NCI-H2227 (cell line): ENCODE measurements around the gene NFIL3.
A peak's percentile ranks its signal among the peaks of the same experiment; 100 is the strongest.

ENCODE experiments used
- DNase-seq: peaks from one replicate; lab custom pipeline; 2025; ENCODE audit not compliant: unreplicated experiment; lab: John Stamatoyannopoulos, UW

Gene NFIL3

DNA sequence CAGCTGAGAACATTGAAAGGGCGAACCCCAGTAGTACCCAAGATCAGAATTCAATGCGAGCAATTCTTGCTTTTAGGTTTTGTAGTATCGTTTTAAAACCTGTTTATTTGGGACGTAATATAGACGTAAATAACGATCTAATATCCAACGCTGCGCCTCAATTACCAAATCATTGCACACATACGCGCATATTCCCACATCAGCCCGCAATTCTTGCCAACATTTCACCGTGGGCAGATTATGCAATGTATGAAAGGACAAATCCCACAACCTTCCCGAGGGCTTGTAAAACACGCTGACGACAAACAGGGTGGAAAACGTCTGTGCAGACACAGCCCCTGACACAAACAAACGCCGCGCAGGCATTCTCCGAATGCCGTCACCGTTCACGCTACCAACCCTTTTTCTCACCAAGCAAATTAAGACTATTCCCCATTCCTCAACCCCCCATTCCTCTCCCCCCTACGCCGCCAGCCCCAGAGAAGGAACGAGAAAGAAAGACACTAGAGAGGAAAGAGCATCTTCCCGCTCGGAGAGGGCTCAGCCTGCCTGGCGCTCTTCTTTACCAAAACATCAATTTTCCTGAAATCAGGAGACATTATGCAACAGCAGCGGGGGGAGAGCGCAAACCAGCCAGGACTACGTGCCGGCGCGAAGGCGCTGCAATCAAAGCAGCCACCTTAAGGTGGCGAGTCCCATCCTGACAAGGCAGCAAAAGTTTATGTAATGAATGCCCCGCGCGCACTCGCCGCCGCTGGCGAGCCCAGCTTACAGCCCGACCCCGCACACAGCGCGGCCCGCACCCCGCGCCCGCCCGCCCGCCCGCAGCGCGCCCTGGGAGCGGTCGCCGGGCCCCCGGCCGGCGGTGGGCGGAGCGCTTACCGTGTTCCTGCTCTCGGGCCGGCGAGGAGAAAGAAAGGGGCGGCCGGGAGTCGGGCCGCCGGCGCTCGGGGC is 597 bp downstream of the NFIL3 start:
- peak; percentile 52 for DNase-seq

DNA sequence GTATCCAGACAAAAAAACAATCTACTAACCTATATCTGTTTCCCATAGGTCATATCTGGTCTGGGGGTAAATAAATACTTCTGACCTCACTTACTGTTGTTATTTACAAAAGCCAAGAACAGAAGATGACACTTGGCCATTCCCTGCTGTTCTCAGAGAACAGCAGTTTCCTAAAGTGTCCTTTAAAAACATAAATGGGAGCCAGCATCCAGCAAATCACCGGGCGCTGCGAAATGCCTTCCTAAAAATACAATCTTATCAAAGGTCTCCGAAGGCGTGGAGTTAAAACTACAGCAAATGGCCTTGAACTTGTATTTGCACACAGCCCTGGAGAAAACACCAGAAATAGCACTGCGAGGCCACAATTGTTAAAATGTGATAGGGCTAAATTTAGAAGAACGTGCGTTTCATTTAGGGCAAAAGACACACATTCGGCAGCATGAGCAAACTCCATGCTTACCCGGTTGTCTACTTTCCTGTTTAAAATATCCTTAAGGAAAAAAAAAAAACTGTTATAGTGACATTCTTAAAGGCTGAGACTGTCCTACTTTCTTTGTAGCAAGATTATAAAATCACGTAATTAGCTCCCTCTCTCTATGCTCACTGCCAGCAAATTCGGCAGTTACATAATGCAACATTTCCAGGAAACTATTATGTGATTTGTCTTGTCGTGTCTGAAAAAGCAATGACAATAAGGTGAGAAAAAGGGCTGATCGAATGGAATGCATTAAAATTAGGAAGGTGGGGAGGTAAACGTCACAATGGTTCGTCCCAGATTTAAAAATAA is 1.5 kb downstream of the NFIL3 start:
- no peak for DNase-seq

DNA sequence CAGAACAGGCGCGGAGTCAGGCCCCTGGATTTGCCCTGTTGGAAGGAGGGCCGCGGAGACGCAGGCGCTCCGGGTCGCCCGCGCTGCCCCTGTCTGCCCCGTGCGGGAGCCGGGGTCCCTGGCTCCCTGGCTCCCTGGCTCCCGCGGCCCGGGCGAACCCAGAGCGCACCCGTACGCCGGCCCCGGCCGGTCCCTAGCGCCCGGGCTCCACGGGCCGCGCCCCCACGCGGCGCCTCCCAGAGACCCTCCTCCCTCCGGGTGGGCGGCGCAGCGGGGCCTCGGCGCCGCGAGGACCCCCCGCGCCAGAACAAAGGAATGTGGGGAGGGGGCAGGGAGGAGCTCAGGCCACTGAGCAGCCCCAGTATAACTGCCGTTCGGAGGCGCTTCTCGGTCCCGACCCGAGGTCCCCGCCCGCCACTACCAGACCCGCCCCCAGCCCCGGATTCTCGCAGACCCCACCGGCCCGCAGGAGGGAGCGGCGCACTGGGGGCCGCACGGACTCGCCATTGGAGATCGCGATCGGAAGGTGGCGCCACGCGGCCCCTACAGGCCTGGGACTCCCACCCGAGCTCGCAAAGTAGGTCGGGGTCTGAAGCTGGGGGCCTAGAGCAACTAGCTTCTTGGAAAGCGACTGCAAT is 2.4 kb downstream of the NFIL3 start:
- peak; percentile 37 for DNase-seq

DNA sequence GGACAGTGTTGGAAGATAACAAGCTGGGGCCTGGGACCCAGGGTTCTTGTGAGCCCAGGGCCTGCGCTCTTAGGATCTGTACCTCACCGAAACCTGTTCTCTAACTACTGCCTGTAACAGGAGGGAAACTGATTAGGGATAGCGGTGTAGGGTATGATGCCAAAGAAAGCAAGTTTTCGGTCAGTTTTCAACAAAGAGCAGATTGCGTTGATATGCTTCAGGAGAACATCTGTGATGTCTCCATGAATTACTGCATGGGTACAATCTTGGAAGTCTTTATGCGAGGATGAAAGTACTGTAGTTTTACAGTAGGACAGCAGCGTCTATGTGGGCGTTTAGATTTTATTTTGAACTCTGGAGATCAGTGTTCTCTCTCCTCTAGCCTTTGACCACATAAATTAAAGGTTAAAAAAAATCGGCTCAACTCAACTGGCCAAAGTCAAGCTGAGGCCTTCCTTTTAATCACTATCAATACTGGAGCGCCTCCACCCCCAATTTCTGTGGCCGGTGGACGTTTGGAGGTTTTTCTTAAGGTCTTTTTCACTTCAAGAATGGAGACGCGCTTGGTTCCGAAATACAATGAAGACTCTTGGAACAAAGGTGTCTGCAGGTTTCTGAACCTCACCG is 3.0 kb downstream of the NFIL3 start:
- DNase-seq, result no peak

DNA sequence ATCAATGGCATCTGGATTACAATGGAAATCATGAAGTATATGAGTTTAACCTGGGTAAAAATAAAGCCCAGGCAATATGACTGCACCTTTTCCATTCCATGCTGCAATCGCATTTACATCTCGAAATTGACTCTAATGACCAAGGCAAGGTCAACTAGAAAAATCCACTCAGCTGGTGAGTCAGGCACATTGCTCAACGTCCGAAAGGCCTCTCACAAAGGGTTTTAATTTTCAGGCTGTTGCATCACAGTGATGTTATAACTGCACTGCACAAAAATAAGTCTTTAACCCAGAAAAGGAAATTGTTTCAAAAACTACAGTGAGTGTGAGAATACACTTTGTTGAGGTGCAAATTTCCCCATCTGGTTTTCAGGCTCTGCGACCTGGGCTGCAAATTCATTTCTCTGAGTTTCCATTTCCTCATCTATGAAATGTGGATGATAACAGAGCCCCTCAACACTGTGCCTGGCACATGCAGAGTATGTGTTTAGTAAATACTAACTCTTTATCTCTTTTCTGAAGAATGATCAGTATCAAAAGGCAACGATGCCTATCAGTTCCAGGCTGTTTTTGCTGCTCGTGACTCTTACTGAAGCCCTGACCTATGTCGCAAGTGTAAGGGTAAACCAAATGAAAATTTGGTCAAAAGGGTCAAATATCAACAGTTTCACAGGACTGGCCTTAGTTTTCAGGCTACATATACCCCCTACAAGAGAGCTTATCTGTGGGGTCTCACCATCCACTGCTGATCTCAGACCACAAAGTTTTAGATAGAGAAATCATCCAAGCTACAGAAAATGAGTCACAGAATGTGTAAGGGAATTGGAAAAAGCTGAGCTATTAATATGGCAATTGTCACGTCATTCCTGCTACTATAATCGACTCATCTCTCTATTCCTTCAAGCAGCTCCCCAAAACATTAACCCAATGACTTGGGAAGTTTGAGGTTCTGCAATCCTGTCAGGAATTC is 4.1 kb downstream of the NFIL3 start:
- DNase-seq, result no peak

DNA sequence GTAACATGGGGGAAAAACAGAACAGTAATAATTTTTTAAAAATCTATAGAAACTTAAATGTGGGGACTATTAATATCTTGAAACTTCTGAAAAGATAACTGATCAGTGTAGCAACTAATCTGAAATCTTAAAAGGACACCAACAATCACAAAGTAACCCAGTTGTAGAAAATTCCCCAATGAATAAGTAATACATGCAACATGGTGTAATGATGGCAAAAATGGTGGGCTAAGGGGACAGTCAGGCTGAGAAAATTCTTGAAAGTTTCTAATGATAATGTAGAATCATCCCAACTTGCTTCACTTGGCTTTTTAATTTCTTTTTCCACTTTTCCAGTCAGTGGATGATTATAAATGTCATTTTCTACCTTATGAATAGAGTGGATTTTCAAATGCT is 5.4 kb downstream of the NFIL3 start:
- no peak for DNase-seq

DNA sequence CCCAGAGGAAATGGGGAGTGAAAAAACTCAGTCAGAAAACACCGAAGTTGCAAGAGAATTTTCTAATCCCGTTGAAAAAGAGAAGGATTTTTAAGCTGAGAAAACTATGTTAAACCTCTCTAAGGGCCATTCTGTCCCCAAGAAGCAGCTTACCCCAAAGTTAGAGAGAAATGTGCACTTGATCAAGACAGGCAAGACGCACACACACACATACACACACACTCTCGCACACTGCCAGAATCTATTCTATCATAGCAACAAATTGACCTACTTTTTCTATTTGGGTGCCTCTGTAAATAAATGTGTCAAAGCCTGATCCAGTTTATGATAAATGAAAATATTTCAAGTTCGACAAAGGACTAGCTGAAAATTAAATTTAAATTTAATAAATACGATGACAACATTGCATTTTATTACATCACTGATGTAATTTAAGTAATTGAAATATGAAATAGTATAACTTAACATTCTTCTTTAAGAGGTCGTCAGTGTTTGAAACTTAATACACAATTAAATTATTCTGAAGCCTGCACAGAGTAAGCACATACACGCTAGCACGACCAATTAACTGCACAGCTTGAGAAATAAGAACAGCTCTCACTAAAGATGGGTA is 5.9 kb downstream of the NFIL3 start:
- no peak for DNase-seq

DNA sequence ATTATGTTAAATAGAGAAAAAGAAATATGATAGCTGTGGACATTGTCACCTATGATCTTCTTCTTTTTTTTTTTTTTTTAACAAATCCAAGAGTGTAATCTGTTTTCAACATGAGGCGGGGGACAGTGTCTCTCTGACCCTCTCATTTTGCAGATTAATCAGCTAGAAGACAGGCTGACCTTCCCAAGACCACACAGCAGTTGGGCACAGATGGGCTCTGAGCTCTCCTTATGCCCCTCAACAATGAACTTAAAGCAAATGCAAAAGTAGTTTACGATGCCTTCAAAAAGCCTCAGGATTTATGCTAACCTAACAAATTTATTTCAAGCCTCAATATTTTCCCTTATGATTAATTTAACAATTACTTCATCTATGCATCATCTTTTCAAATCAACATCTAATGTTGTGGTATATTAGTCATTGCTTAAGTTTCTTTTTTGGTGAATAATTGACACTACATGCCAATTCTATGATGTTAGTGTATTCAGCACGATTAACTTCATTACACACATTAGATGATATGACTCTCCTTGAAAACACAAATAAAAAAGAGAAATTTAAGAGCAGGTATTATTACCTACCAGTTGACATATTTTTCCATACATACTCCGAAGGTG is 7.4 kb downstream of the NFIL3 start:
- no peak for DNase-seq

DNA sequence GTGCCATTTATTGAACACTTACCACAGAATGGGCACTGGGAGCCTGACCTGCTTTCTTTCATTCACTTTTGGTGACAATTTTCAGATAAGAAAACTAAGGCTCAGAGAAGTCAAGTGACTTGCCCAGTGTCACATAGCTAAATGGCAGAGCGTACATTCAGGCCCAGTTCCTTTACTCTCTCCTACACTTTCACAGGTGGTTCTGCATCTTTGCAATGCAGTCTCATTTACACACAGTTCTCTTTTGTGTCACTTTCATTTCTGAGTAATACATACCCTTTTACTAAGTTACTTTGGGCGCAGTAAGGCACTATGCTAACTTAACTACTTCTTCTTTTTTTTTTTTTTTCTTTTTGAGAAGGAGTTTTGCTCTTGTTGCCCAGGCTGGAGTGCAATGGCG is 8.3 kb downstream of the NFIL3 start:
- no peak for DNase-seq

DNA sequence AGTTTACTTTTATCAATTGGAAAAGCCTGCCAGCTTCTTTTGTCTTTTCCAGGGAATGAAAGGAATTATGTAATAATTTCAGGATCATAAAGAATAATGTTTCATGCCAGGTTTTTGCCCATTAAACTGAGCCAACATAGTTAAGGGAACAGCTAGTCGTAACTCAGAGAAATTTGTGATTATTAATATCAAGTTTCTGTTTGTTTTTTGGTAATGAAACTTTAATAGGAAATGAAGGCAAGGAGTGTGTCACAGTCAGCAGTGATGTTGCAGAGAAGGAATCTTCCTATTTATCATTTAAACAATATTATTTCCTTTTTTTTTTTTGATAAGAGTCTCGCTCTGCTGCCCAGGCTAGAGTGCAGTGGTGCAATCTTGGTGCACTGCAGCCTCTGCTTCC is 10.7 kb downstream of the NFIL3 start:
- no peak for DNase-seq

DNA sequence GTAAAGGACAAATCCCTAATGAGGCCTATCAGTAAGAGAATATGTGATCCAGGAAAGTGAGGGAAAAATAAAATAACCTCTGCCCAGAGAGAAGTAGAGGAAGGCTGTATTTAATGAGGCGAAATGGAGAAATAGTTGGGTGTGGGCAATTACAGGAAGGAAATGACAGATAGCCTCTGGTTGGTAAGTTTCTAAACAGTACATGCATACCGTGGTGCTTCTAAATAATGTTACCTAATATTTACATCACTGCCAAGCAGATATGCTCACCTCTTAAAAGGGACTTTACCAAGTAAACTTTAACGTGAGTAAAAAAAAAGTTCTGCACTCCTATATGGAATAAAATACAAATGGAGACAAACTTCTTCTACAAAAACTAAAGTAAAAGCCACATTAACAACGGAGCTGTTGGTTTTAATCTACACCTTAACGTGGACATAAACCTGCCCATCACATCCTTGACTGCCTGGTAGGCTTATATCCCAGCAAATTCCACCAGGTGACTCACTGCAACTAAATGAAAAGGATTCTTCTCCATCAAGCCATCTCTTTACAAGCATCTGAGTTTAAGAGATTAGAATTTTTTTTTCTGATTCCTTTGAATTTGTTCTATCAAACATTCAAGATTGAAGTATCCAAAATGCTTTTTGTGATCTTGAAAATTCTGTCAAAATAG is 12.4 kb downstream of the NFIL3 start:
- no peak for DNase-seq

DNA sequence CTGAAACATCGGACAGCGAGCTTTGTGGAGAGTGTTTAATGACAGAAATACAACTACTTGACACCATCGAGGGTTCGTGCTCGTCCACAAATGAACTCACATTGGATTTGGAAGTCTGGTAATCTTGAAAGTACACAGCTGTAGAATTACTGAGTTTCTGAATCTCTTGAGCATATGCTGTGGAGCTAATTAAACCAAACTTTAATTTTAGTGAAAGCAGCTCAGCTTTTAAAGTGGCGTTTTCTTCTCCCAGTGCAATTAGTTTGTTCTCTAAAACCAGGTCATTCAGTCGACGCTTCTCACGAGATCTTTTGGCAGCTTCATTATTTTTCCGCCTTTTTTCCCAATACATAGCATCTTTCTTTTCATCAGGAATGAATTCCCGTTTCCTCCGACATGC is 13.5 kb downstream of the NFIL3 start:
- no peak for DNase-seq

DNA sequence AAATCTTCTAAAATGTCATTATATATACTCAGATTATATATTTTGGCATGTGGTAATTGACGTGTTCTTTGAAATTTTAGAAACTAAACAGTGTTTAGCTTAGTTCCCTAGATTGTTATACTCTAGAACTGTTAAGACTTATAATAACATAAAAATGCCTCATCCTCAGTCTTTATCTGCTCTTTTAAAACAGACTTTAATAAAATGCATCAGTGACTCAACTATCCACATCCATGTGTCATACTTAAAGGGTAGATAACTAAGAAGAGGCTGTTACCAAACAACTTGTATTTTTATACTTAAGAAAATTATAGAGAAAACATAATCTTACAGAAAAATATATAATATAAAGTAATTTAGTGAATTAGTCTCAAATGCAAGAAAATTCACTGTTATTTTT is 15.2 kb downstream of the NFIL3 start:
- no peak for DNase-seq

DNA sequence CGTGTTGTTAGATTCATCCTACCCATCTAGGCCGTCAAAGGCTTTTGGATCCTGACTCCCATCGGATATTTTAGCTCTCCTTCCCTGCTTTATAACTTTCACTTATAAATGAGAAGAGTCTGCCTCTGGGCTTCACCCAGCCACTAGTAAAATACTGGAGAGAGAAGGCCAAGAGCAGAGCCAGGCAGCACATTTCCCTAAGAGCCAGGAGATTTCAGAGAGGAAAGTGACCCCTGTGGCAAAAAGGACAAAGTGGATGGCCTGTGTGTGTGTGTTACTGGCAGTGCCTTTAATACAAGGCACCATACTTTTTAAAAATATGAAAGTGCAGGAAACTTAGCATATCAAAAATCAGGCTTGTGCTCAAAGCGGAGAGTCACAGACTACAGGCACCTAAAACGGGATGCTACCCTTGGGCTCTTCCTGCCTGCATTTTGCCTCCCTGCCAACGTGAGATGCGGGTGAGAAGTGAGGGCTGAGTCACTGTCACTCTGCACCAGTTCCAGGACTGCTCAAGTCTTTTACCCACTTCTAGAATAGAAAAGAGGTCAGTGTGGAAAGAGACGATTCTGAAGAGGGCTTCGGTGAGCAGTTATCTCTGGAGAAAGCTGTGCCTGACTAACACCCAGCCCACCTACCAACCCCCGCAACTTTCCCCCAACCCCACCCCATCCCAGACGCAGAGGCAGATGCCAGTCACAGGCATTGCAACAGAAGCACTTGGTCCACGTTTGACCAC is 15.9 kb downstream of the NFIL3 start:
- no peak for DNase-seq

DNA sequence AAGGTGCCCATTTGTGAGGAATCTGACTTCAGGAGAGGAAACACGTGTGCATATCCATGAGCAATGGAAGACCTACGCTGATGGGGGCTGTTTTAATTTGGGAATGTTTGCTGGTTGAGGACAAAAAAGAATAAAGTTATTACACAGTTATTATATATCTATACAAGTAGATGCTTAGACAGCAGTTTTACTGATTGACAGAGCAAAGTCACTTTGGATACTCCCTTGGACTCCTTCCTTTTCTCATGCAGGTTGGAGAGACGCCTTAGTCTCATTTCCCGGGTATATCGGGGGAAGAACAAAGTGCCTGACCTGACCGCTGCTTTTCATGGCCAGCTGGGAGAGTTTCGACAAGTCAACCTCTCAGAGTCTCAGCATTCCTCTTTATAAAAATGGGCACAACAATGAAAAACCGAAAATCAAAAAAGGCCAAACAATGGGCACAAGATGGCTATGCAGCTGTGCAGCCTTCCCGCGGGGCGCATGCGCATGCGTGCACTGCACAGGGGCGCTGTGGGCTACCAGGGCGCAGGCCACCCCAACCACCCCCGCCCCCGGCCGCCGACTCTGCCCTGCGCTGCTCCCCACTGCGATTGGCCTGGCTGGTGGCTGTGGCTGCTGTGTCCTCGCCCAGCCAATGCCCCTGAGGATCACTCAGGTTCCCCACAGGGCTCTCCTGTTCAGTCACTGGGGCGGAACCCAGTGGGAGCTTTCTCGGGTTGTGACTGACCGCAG is 18.1 kb downstream of the NFIL3 start:
- DNase-seq, result no peak

DNA sequence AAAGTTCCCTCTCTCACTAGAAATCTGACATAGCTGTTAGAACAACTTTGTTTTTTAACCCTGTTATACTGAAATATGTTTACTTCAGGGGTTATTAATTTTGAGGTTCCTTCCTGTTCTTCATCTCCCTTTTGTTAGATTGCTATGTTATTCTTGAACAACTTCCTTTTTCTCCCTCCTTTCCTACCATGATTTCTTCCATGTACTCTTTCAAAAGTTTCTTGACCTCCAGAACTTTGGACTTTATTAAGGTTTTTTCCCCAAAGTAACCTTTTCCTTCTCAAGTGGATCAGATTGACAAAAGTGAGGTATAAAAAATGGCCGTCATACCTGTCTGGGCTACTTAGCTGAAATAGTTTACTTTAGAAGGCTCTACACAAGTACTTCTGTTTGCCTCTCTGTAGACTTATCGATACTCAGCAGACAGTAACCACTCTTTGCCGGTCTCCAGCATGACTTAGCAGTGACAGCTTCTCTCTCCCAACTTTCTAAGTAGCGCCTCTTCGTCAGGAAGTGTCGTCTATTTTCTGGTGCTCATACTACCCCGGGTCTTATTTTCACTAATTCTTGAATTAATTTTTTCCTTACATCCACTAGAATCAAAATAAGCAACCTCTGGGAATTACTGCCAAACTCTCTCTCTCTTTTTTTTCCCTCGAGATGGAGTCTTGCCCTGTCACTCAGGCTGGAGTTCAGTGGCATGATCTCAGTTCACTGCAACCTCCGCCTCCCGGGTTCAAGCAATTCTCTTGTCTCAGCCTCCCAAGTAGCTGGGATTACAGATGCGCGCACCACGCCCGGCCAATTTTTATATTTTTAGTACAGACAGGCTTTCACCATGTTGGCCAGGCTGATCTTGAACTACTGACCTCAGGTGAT is 19.7 kb downstream of the NFIL3 start:
- no peak for DNase-seq
